OCI-LY3 (cell line): ENCODE results near the gene CHD9.

Experiments used
- H2AFZ ChIP-seq: fragments of 200-600, 300-600 bp; shearing (Covaris generic); 2 replicates; pipeline ENCODE4 v1.6.0; 2014; ENCODE audit warnings: antibody characterized with exemption, low read depth, low read length
- H3K27ac ChIP-seq: fragments of 200-600, 300-600 bp; sonication (generic); 2 replicates; pipeline ENCODE4 v1.5.1; 2014; ENCODE audit warnings: mild to moderate bottlenecking, low read length, moderate library complexity, mixed read lengths
- H3K27me3 ChIP-seq: fragments of 200-600, 300-600 bp; sonication (generic); 2 replicates; pipeline ENCODE4 v1.6.1; 2014; ENCODE audit warnings: low read depth, low read length, mixed read lengths
- H3K36me3 ChIP-seq: fragments of 200-600, 300-600 bp; sonication (generic); replicated peaks from 2 replicates; pipeline ENCODE3; 2014; ENCODE audit warnings: low read depth, low read length, mixed read lengths
- H3K4me1 ChIP-seq: fragments of 300-600, 200-600 bp; sonication (generic); 2 replicates; pipeline ENCODE4 v1.6.1; 2014; ENCODE audit warnings: low read length, mixed read lengths
- H3K4me2 ChIP-seq: fragments of 200-600, 300-600 bp; sonication (generic); 2 replicates; pipeline ENCODE4 v1.6.1; 2014; ENCODE audit warnings: low read length, mixed read lengths
- H3K4me3 ChIP-seq: fragments of 300-600, 200-600 bp; sonication (generic); 2 replicates; pipeline ENCODE4 v1.5.1; 2014; ENCODE audit warnings: antibody characterized with exemption, mild to moderate bottlenecking, low read length, moderate library complexity
- H3K79me2 ChIP-seq: fragments of 300-600, 200-600 bp; shearing (Covaris generic); 2 replicates; pipeline ENCODE4 v1.6.1; 2014; ENCODE audit warnings: mild to moderate bottlenecking, low read length, mixed read lengths
- H3K9ac ChIP-seq: fragments of 300-600, 200-600 bp; shearing (Covaris generic); 2 replicates; pipeline ENCODE4 v1.6.0; 2014; ENCODE audit warnings: mild to moderate bottlenecking, low read length, moderate library complexity
- H3K9me3 ChIP-seq: fragments of 200-600, 300-600 bp; shearing (Covaris generic); 2 replicates; pipeline ENCODE4 v1.6.1; 2014; ENCODE audit warnings: low read length, mixed read lengths; ENCODE audit not compliant: insufficient read depth
- H4K20me1 ChIP-seq: fragments of 200-600, 300-600 bp; sonication (generic); 2 replicates; pipeline ENCODE4 v1.6.1; 2016; ENCODE audit warnings: low read length, mixed read lengths; ENCODE audit not compliant: insufficient read depth
- EZH2phosphoT487 ChIP-seq: fragments of 200-600 bp; shearing (Covaris generic); IDR thresholded peaks from 2 replicates; pipeline ENCODE4 v1.6.1; 2018; ENCODE audit warnings: antibody characterized with exemption, mixed run types, low read depth
- TF ChIP-seq, protein P1 (sequence below): fragments of 200-600, 300-600 bp; sonication (generic); IDR thresholded peaks from 2 replicates; pipeline ENCODE4 v1.5.1; 2014; ENCODE audit warnings: antibody characterized with exemption, low read length, low read depth

The CHD9 gene

DNA sequence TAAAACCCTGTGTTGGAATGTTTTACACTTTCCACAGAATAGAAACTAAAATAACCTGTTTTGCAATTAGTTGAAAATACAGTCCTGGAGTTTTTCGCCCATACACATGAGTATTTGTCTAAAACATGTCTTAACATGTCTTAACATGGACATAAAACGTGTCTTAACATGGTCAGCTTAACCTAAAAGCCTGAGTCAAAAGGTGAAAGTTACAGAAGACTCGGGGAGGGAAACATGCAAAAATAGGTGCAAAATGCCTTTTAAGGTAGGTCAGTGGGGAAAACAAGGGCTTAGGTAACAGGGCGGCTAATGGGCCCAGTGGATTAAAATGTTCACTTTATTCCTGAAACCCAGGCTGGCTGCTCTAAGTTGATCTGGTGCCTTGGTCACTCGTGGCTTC, 323.3 kb downstream of the CHD9 start:
- H3K36me3 ChIP-seq = no peaks in the 10 kb centered on the region
- H3K4me2 ChIP-seq = no peak overlapping the region
- H3K4me1 ChIP-seq = peaks cover 3% of the 10 kb centered on the region; the same call in 1 of the 2 replicates
- H3K9me3 ChIP-seq = no peaks in the 10 kb centered on the region
- H3K9ac ChIP-seq = no peak overlapping the region
- H4K20me1 ChIP-seq = no peaks in the 10 kb centered on the region
- H3K79me2 ChIP-seq = no peaks in the 10 kb centered on the region
- H3K4me3 ChIP-seq = no peak overlapping the region
- no peaks in the 10 kb centered on the region for H3K27me3 ChIP-seq
- H3K27ac ChIP-seq = no peak overlapping the region
- TF ChIP-seq, protein P1, sequence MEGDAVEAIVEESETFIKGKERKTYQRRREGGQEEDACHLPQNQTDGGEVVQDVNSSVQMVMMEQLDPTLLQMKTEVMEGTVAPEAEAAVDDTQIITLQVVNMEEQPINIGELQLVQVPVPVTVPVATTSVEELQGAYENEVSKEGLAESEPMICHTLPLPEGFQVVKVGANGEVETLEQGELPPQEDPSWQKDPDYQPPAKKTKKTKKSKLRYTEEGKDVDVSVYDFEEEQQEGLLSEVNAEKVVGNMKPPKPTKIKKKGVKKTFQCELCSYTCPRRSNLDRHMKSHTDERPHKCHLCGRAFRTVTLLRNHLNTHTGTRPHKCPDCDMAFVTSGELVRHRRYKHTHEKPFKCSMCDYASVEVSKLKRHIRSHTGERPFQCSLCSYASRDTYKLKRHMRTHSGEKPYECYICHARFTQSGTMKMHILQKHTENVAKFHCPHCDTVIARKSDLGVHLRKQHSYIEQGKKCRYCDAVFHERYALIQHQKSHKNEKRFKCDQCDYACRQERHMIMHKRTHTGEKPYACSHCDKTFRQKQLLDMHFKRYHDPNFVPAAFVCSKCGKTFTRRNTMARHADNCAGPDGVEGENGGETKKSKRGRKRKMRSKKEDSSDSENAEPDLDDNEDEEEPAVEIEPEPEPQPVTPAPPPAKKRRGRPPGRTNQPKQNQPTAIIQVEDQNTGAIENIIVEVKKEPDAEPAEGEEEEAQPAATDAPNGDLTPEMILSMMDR = no peak
- TF ChIP-seq EZH2phosphoT487 = no peak
- no peak overlapping the region; the same call in 1 of the 2 replicates for H2AFZ ChIP-seq
